Measurements from ENCODE around the gene GEMIN4. TPM values are rescaled to one million over a fixed set of nuclear protein-coding genes. Genes with fewer than 3 reads are reported as not detected.

GEMIN4 gene
- total RNA-seq, 4 donors from 2014 or later = 9.9 to 29.0 (median 15.9) TPM

DNA sequence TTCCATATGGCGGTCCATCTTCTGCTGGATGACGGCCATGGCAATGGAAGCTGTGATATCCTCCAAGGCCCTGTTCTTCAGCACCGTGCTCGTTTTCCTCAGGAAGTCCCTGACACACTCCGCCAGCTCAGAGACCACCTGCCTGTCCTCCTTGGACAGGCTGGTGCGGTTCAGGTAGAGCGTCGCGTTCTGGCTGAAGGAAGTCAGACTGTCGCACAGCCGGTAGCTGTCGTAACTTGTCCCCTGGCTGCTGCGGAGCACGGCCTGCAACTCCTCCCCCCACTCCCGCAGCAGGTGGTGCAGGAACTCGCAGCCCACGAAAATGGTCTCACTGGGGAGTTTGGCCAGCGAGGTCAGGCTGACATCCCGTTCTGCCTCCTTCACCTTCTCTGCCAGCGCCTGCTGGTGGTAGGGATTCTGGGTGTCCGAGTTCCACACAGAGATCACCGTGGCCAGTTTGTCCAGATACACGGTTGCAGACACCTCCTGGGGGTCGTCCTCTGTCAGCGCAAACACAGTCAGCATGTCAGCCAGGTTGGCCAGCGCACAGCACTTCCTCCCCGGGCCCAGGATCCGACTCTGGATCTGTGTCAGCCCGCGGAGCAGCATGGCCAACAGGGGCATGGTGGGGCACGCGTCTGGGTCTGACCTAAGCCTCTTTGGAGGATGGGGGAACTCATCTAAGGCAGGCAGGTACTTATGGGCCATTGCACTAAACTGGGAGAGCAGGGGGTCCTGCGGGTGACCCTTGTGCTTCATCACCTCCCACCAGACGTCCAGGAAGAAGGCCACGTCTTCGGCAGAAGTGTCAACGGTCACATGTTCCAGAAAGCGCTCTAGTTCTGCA lies 5.1 kb downstream of the GEMIN4 start:
- no peak overlapping the region for H3K27ac ChIP-seq
- H3K27me3 ChIP-seq = no peaks in the 10 kb centered on the region
- DNase-seq (ENCODE audit: low spot score in 2 of 2) = no peak
- H3K36me3 ChIP-seq = peaks cover 0 to 68% (median 29%) of the 10 kb centered on the region in 3 donors
- peaks cover 0 to 20% (median 14%) of the 10 kb centered on the region in 4 donors for H3K4me1 ChIP-seq
- 90 to 93% methylated on average over 38 of the region's 38 CpGs for WGBS, 2 donors
- no peak overlapping the region for H3K4me3 ChIP-seq
- TF ChIP-seq CTCF (IDR thresholded peaks at IDR 0.05) = no peak
- no peak for TF ChIP-seq EP300 (IDR thresholded peaks at IDR 0.05)
- H3K9me3 ChIP-seq = no peaks in the 10 kb centered on the region

DNA sequence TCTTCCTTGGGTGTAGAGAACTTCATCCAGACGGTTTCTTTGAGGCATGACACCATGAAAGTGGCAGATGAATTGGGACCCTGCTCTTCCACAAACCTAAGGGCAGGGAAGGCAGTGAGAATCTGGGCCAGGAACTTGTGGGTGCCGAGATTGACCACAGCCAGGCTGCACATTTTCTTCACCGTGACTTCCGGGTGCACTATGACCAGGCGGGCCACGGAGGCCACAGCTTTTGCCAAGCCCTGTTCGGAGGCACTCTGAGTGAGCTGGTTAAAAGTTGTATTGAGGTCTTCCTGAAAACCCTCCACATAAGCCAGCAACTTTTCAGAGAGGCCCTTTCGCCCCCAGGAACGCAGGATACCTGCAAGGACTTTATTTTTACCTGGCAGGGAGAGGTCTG lies 5.9 kb downstream of the GEMIN4 start:
- Histone ChIP-seq H3K27ac (no peak overlapping the region), H3K4me3 (no peak overlapping the region), H3K36me3 (peaks cover 0 to 76% (median 29%) of the 10 kb centered on the region in 3 donors), H3K9me3 (no peaks in the 10 kb centered on the region), H3K4me1 (peaks cover 0 to 15% (median 11%) of the 10 kb centered on the region in 4 donors), H3K27me3 (no peaks in the 10 kb centered on the region)
- 94 to 98% methylated on average over 8 of the region's 9 CpGs for WGBS, 2 donors
- DNase-seq (ENCODE audit: low spot score in 2 of 2) = no peak
- TF ChIP-seq CTCF (IDR thresholded peaks at IDR 0.05) = no peak

DNA sequence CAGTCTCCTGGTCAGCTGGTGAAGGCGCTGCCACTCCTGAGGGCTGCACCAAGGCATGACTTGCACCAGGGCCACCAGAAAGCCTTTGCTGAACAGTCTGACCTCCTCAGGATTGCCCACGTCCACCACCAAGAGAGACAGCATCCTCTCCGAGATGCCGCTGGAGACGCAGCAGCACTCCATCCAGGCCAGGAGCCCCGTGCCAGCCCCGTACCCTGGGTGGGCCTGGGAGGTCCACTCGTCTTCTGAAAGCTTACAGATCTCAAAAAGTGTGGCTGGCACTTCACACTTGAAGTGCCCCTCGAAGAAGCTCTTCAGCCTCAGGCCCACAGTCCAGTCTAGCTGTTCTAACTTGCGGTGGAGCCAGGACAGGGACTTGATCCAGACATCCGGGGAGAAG lies 6.7 kb downstream of the GEMIN4 start:
- TF ChIP-seq EP300 (IDR thresholded peaks at IDR 0.05) = no peak
- no peak for TF ChIP-seq CTCF (IDR thresholded peaks at IDR 0.05)
- no peak for TF ChIP-seq POLR2A (IDR thresholded peaks at IDR 0.05)
- no peak overlapping the region for H3K4me3 ChIP-seq

GRCh38 chr17:744937-745336 lies 7.1 kb downstream of the GEMIN4 start:
- Histone ChIP-seq H3K4me1 (peaks cover 0 to 8% (median under 1%) of the 10 kb centered on the region in 4 donors), H3K27me3 (no peaks in the 10 kb centered on the region), H3K4me3 (no peak overlapping the region), H3K27ac (no peak overlapping the region), H3K9me3 (no peaks in the 10 kb centered on the region), H3K36me3 (peaks cover 0 to 88% (median 29%) of the 10 kb centered on the region in 3 donors)
- no peak for TF ChIP-seq POLR2A (IDR thresholded peaks at IDR 0.05)
- TF ChIP-seq CTCF (IDR thresholded peaks at IDR 0.05) = no peak
- no peak for TF ChIP-seq EP300 (IDR thresholded peaks at IDR 0.05)
- 87 to 93% methylated on average over 9 of the region's 9 CpGs for WGBS, 2 donors
- no peak for DNase-seq (ENCODE audit: low spot score in 2 of 2)

More for the DNA sequence above, 6.7 kb downstream of the GEMIN4 start:
- 88 to 92% methylated on average over 11 of the region's 11 CpGs for WGBS, 2 donors
- peaks cover 0 to 84% (median 29%) of the 10 kb centered on the region in 3 donors for H3K36me3 ChIP-seq
- H3K4me1 ChIP-seq = peaks cover 0 to 8% (median 3%) of the 10 kb centered on the region in 4 donors
- H3K27ac ChIP-seq = no peak overlapping the region
- no peak for DNase-seq (ENCODE audit: low spot score in 2 of 2)
- H3K27me3 ChIP-seq = no peaks in the 10 kb centered on the region
- no peaks in the 10 kb centered on the region for H3K9me3 ChIP-seq

DNA sequence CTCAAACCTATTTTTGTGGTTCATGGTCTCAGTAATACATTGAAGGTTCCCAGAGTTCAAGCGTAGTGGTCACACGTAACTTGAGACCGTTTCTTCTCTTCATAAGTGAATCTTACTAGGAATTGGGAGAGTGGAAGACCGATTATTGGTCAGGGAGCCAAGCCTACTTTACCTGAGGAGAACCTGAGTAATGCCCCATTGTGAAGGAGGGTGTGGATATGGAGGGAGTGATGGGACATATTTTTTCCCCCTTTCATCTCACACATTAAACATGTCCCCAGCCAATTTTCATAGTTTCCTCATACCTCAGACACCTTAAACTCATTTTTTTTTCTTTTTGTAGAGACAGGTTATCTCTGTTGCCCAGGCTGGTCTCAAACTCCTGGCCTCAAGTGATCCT lies 8.9 kb downstream of the GEMIN4 start:
- Histone ChIP-seq H3K4me3 (no peak overlapping the region), H3K9me3 (no peaks in the 10 kb centered on the region), H3K27ac (no peak overlapping the region), H3K4me1 (peaks cover 0 to 7% (median 0%) of the 10 kb centered on the region in 4 donors), H3K36me3 (peaks cover 0 to 98% (median 29%) of the 10 kb centered on the region in 3 donors), H3K27me3 (no peaks in the 10 kb centered on the region)
- no peak for DNase-seq (ENCODE audit: low spot score in 2 of 2)
- TF ChIP-seq POLR2A (IDR thresholded peaks at IDR 0.05) = no peak
- TF ChIP-seq CTCF (IDR thresholded peaks at IDR 0.05) = no peak
- no peak for TF ChIP-seq EP300 (IDR thresholded peaks at IDR 0.05)
- 93 to 95% methylated on average over 4 of the region's 4 CpGs for WGBS, 2 donors
